Hematopoietic multipotent progenitor cell treated with erythropoietin and hydrocortisone succinate and interleukin-3 and kit ligand, for 8 days (in vitro differentiated cells): Measurements from ENCODE around the gene APOL6.
"Not testable (repeated sequence)": the region's sequence is repeated elsewhere in the genome, so short reads cannot be mapped to it uniquely, and the experiment has no call there.

Experiments used
- DNase-seq: peaks from one replicate; pipeline ENCODE4 v3.0.0-alpha.2; 2015

Gene APOL6

GRCh38 chr22:35618427-35619223, 29.6 kb upstream of the APOL6 start:
- no peak for DNase-seq

- no peak for DNase-seq
Measured at GRCh38 chr22:35619336-35620094, 28.7 kb upstream of the APOL6 start.

- DNase-seq, result no peak
Measured at GRCh38 chr22:35620624-35621251, 27.5 kb upstream of the APOL6 start.

GRCh38 chr22:35621451-35621850, 26.8 kb upstream of the APOL6 start:
- DNase-seq, result no peak

- DNase-seq, result no peak
Measured at GRCh38 chr22:35622191-35622913, 25.9 kb upstream of the APOL6 start.

DNA sequence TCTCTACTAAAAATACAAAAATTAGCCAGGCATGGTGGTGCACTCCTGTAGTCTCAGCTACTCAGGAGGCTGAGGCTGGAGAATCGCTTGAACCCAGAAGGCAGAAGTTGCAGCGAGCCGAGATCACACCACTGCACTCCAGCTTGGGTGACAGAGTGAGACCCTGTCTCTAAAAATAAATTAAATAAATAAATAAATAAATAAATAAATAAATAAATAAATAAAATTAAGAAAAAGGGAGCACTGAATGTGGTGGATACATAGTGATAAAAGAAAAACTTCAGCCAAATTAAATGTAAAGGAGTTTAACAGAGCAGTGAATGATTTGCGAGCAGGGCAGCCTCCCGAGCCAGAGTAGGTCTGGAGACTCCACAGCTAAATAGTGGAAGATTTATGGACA, 24.4 kb upstream of the APOL6 start:
- not testable (repeated sequence) for DNase-seq

- no peak for DNase-seq
Measured at GRCh38 chr22:35624547-35624946, 23.7 kb upstream of the APOL6 start.

DNA sequence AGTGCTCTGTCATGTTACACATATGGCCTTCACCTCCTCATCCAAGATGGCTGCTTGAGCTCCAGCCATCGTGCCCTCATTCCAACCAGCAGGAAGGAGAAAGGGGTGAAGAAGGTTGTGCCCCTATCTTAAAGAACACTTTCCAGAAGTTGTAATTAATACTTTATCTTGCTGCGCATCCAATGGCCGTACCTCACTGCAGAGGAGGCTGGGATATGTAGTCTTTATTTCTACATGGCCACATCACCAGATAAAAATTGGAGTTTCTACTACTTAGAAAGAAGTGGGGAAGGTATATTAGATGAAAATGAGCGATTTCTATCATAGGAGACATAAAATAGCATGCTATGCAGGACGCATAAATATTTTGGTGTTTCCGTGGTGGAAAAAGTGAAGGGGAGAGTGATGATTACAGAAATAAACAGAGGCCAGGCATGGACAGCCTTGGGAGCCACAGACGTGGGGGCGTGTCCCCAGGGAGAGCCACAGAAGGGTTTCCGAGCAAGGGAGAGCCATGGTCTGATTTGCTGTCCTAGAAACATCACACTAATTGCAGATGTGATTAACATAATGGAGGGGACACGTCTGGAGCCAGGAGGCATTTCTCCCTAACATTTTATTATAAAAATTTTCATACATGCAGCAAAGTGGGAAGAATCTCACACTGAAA, 22.3 kb upstream of the APOL6 start:
- DNase-seq, result no peak

DNA sequence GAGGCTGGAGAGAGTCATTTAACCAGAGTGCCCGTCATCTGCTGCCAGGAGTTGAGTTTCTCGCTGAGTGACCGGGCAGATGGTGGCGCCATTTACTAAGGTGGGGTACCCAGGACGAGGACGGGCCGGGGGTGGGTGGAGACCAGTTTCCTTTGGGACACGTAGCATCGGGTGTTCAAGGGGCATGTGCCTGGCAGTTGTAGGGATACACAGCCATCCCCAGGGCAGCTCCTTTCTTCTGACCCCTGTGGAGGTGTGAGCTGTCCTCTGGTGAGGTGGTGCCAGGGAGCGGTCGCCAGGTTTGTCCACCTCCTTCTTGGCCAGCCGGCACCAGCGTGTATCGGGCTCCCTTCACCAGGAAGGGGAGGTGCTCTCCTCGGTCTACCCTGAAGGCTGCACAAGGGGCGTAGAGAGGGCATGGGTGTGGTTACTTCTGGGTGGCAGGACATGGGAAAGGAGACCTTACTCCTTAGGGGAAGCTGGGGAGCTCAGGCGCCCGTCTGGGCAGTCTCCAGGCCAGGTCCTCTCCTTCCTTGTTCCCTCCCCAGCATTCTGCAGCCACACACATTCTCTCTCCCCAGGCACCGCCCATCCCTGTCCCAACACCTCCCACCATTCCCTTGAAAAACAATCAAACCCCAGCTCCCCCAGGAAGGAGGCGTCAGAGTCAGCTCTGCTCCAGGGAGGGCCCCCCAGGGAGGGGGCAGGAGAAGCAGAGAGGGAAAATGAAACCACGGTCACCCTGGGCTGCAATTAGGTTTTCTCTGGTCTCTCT, 20.8 kb upstream of the APOL6 start:
- DNase-seq, result peak; percentile 20

GRCh38 chr22:35628732-35629131, 19.5 kb upstream of the APOL6 start:
- DNase-seq, result no peak

DNA sequence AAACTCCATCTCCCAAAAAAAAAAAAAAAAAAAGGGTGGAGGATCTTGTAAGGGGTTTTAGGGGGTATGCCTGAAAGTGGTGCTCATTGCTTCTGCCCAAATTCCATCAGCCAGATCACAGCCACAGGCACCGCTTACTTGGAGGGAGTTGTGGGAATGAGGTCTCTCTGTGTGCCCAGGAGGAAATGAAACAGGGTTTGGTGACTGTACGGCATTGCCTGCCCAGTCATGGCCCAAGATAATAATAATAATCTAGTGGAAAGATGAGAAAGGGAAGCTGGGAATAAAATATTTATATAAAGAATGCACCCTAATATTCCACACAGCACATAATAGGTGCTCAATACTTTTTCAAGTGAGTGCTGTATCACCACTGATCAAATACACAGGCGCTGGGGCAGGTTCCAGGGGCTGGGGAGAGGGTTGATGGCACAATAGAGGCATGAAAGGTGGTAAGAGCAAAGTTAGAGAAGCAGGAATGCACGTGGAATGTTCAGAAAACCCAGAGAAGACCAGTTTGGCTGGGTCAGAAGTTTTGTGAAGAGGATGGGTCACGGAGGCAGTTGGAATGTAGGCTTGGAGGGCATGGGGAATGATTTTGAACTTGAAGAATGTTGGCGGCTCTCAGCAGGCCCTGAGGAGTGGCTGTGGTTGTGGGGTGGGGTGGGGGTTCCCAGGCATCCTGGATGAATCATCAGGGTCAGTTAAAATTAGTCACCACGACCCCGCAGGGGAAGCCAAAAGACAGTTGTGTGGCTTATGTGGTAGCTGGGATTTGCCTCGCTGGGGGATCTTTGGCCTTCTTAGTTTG, 18.6 kb upstream of the APOL6 start:
- no peak for DNase-seq

- DNase-seq, result no peak
Measured at GRCh38 chr22:35630387-35630793, 17.9 kb upstream of the APOL6 start.

- no peak for DNase-seq
Measured at GRCh38 chr22:35630891-35631290, 17.4 kb upstream of the APOL6 start.

DNA sequence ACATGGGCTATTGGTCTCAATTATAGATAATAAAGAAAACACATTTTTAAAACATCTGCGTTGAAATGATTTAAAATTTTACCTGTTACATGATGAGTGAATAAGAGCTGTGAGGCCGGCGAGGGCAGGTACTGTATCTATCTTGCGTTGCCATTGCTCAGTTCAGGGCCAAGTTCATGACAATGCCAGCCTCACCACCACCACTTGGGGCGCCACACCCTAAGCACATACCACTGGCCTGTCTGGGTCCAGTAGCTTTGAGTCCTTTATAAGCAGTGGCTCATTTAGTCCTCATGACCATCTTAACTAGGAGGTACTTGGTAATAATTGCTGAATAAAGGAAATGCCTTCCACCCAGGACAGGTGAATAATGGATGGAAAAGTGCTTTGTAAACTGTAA, 16.6 kb upstream of the APOL6 start:
- peak; percentile 60 for DNase-seq

GRCh38 chr22:35632935-35633334, 15.3 kb upstream of the APOL6 start:
- DNase-seq, result no peak

DNA sequence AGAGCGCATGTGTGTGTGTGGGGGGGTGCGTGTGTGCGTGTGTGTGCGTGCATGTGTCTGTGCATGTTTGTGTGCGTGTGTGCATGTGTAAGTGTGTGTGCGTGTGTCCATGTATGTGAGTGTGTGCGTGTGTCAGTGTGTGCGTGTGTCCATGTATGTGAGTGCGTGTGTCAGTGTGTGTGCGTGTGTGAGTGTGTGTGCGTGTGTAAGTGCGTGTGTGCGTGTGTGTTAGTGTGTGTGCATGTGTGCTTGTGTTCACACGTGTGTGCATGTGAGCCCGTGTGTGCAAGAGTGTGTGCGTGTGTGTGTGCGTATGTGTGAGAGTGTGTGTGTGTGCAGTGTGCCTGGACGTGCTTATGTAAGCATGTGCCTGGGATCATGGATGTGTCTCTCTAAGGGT, 14.7 kb upstream of the APOL6 start:
- no peak for DNase-seq

GRCh38 chr22:35634015-35634414, 14.2 kb upstream of the APOL6 start:
- DNase-seq, result no peak

DNA sequence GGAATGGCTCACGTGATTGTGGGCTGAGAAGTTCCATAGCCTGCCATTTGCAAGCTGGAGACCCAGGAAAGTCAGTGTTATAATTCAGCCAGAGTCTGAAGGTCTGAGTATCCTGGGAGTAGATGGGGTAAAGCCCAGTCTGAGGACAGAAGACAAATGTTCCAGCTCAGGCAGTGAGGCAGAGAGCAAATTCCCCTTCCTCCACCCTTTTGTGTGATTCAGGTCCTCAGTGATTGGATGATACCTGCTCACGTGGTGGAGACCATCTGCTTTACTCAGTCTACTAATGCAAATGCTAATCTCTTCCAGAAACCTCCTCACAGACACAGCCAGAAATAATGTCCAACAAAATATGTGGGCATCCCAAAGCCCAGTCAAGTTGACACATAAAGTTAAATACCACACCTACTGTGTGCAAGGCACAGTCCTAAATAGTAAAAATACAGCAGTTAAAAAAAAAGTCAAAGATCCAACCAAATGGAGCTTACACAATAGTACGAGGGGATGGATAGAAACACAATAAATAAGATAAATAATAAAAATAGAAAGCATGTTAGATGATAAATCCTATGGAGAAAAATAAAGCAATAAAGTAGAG, 13.2 kb upstream of the APOL6 start:
- DNase-seq, result no peak

GRCh38 chr22:35637254-35637653, 11.0 kb upstream of the APOL6 start:
- no peak for DNase-seq

GRCh38 chr22:35638001-35638400, 10.2 kb upstream of the APOL6 start:
- no peak for DNase-seq

DNA sequence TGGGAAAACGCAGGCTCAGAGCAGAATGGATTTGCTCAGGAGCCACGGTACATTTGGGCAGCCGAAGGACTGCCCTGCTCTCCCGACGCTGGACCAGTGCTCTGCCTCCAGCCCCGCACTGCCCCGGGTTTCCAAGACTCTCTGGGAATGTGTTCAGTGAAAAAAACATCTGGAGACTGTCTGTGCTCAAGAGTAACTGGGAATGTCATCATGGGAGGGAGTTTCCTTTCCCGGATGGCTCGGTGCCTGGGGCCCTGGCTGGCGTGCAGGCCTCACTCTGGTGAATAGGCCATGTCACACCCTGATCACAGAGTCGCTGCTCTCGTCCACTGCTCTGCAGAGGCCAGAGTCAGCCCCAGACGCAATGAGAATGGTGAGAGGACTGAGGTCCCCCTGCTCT, 9.8 kb upstream of the APOL6 start:
- DNase-seq, result no peak
